HUES64 (cell line): ENCODE measurements around the gene ZHX3.
A peak's percentile ranks its signal among the peaks of the same experiment; 100 is the strongest.

ENCODE experiments used
- H3K27ac ChIP-seq: 2 replicates; pipeline ENCODE4 v1.7.0; 2013; ENCODE audit warnings: low read depth, low read length, inconsistent platforms
- H3K27me3 ChIP-seq: 2 replicates; pipeline ENCODE4 v1.6.1; 2013; ENCODE audit warnings: mild to moderate bottlenecking, low read length; ENCODE audit not compliant: insufficient read depth
- H3K36me3 ChIP-seq: 2 replicates; pipeline ENCODE4 v1.6.1; 2013; ENCODE audit warnings: mild to moderate bottlenecking, low read length; ENCODE audit not compliant: insufficient read depth
- H3K4me1 ChIP-seq: 2 replicates; pipeline ENCODE4 v1.6.1; 2013; ENCODE audit warnings: mild to moderate bottlenecking, low read length, moderate library complexity; ENCODE audit not compliant: insufficient read depth
- H3K4me3 ChIP-seq: 2 replicates; pipeline ENCODE4 v1.5.1; 2013; ENCODE audit warnings: mild to moderate bottlenecking, low read length, moderate library complexity
- H3K9ac ChIP-seq: 2 replicates; pipeline ENCODE4 v1.6.1; 2013; ENCODE audit warnings: mild to moderate bottlenecking, low read depth, low read length
- H3K9me3 ChIP-seq: 2 replicates; pipeline ENCODE4 v1.6.1; 2013; ENCODE audit warnings: low read depth, low read length; ENCODE audit not compliant: insufficient read depth
- WGBS: fragments of 150-250, 120-280 bp; methylation state at CpG from one replicate; pipeline ENCODE4 v1.1.7; 2013; ENCODE audit warnings: missing lambda C conversion rate; 5-methylcytosine and 5-hydroxymethylcytosine counted together

The ZHX3 gene

DNA sequence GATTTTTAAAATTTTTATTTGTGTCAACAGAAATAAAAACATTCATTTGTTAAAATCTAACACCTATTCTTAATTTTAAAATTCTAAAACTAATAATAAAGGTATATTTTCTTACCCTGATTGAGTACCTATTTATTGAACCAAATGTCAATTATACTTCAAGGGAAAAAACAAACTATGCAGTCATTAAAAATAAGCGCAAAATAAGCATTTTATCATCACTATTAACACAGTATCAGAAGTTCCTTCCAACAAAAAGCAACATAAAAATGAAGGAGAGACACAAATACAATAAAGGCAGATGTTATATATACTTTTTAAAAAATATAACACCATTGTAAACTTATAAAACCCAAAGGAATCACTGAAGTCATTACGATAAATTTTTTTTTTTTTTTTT, 52.7 kb downstream of the ZHX3 start:
- WGBS = 93% methylated on average over 2 of the region's 2 CpGs

DNA sequence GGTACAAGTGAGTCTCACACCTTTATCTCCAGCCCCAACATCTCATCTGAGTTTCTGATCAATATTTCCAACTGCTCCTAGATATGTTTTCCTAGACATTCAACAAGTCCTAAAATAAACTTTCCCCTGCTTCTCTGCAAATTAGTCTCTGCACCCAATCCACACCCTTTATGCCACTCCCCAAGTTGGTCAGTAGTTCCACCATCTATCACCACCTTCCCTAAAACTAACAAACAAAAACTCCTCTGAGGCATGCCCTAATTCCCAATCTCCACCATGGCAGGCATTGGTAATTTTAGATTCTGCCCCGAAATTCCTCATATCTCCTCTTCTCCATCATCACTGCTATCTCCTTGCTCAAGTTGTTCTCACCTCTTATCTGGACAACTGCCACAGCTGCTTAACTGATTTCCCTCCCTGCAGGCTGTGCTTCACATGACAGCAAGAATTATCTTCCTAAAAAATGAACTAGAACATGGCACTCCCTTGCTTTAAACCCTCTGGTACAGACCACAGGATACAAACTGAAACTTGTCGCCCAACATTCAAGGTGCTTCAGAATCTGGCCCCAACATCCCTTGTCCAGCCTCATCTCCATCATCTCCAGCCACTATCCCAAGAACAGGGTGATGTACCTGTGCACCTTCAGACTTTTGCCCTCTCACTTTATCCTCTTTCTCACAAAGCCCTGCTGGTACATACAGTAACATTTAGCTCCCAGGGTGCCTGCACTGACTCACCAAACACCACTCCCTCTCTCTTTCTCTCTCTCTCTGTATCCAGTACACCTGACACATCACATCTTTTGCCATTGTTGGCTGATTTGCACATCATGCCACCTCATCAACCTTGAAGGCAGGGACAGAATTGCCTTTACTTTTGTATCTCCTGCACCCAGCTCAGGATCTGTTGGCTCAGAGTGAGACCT, 55.5 kb downstream of the ZHX3 start:
- Histone ChIP-seq H3K4me3 (no peak overlapping the region), H3K9me3 (no peaks in the 10 kb centered on the region), H3K9ac (no peak overlapping the region), H3K27me3 (no peaks in the 10 kb centered on the region), H3K36me3 (no peaks in the 10 kb centered on the region), H3K27ac (no peak overlapping the region), H3K4me1 (no peaks in the 10 kb centered on the region)
- 87% methylated on average over 2 of the region's 2 CpGs for WGBS

More for the DNA sequence above, 52.7 kb downstream of the ZHX3 start:
- Histone ChIP-seq H3K36me3 (no peaks in the 10 kb centered on the region), H3K27me3 (no peaks in the 10 kb centered on the region), H3K4me3 (no peak overlapping the region), H3K4me1 (no peaks in the 10 kb centered on the region), H3K9ac (no peak overlapping the region), H3K27ac (no peak overlapping the region), H3K9me3 (no peaks in the 10 kb centered on the region)

DNA sequence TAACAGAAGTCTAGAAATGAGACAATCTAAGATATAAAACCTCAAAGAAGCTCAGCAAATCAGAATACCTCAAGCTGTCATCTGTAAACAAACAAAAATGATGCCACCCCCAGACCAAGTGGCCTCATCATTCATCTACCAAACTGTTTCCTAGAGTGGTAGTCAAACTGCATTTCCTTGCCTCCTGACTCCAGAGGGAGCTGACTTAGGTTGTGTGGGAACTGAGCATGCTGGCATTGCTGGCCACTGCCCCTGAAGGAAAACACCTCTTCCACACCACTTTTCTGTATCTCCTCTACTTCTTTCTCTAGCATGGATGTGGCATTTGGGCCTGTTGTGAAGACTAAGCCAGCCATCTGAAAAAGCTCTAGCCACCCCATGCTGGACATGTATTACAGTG, 56.3 kb downstream of the ZHX3 start:
- H3K4me1 ChIP-seq = no peaks in the 10 kb centered on the region

DNA sequence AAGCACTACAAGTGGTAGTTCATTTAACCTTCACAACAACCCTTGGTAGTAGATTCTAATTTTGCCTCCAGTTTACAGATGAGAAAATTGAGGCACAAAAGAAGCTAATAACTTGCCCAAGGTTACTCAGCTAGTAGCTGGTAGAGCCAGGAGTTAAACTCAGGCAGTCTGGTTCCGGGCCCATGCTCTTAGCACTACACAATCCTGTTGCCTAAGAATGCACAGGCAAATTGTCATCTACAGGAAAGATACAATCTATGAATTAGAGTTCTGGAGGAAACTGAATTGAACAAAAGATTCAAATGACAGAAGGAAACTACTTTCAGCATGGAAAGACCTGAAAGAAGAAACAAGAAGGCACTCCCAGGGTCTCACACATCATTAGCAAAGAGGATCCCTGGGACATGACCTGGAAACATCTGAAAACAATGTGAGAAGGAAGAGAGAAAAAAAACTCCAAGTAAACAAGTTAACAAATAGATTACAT, 56.8 kb downstream of the ZHX3 start:
- Histone ChIP-seq H3K27me3 (no peaks in the 10 kb centered on the region), H3K9me3 (no peaks in the 10 kb centered on the region), H3K27ac (no peak overlapping the region), H3K4me3 (no peak overlapping the region), H3K9ac (no peak overlapping the region), H3K4me1 (no peaks in the 10 kb centered on the region), H3K36me3 (no peaks in the 10 kb centered on the region)
- WGBS = 93% methylated on average over 1 of the region's 1 CpG

More for the DNA sequence above, 56.3 kb downstream of the ZHX3 start:
- Histone ChIP-seq H3K4me3 (no peak overlapping the region), H3K9me3 (no peaks in the 10 kb centered on the region), H3K27ac (no peak overlapping the region), H3K9ac (no peak overlapping the region), H3K27me3 (no peaks in the 10 kb centered on the region), H3K36me3 (no peaks in the 10 kb centered on the region)

DNA sequence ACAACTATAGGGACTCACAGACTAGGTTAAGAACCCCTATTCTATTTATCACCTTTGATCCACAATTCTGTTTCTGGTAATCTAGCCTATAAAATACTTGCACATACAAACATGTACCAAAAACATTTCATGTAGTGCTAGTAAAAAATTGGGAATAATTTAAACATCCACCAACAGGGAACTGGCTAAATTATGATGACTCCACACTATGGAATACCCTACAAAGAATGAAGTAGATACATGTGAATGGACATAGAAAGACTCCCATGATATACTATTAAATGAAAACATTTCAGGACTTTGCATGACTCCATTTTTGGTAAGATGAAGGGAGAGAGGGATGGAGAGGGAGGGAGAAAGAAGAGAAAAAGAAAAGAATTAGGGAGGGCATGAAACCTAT, 58.2 kb downstream of the ZHX3 start:
- Histone ChIP-seq H3K27me3 (no peaks in the 10 kb centered on the region), H3K4me1 (no peaks in the 10 kb centered on the region), H3K9me3 (no peaks in the 10 kb centered on the region), H3K36me3 (no peaks in the 10 kb centered on the region), H3K9ac (no peak overlapping the region), H3K27ac (no peak overlapping the region), H3K4me3 (no peak overlapping the region)

DNA sequence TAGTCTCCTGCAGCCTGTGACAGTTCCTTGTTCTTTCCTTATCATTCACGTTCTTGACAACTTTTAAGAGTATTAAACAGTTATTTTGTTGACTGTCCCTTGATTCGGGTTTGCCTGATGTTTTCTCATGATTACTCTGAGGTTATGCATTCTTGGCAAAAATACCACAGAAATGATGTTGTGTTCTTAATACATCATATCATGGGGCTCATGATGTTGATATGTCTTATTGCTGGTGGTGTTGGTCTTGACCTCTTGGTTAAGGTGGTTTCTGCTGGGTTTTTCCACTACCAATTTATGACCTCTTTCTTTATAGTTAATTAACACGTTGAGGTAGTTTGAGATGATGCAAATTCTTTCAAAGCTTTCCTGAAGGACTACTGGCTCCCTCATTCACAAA, 59.1 kb downstream of the ZHX3 start:
- H3K27ac ChIP-seq = no peak overlapping the region
- H3K27me3 ChIP-seq = no peaks in the 10 kb centered on the region
- 91% methylated on average over 3 of the region's 3 CpGs for WGBS
- no peak overlapping the region for H3K4me3 ChIP-seq
- H3K9ac ChIP-seq = no peak overlapping the region
- no peaks in the 10 kb centered on the region for H3K36me3 ChIP-seq
- no peaks in the 10 kb centered on the region for H3K9me3 ChIP-seq
- H3K4me1 ChIP-seq = no peaks in the 10 kb centered on the region

DNA sequence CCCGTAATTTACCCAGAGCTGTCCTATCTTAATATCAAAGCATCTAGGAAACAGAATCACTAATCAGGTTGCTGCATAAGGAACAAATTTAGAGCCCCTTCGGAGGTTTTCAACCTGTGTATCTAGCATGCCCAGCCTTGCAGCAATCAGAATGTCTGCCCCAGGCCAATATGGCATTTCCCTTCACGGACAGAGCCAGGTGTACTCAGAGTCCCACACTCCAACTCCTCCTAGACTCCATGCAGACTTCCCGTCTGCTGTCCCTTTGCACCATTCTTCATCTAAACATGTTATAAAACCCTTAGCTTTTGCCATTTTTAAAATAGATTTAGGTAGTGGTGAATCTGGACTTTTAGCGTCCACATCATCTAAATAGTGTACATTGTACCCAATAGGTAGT, 61.0 kb downstream of the ZHX3 start:
- Histone ChIP-seq H3K36me3 (no peaks in the 10 kb centered on the region), H3K27ac (no peak overlapping the region), H3K9ac (no peak overlapping the region), H3K4me3 (no peak overlapping the region), H3K27me3 (no peaks in the 10 kb centered on the region), H3K9me3 (no peaks in the 10 kb centered on the region), H3K4me1 (no peaks in the 10 kb centered on the region)
- 85% methylated on average over 5 of the region's 5 CpGs for WGBS

DNA sequence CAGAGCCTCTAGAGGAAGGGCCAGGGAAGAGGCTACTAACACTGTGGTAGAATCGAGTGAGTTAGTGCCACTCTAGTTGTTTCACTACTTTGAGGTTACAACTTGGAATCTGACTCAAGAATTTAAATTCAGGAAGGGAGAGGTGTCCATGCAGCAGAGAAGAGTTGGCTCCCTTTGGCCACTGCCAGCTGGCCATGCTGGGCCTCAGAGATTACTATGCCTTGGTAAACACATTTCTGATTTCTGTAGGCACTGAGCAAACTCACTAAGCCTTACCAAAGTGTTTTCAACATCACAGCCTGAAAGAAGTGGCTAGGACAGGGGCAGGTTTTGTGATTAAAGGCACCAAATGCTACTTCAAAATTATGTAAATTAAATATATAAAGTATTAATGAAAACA, 61.9 kb downstream of the ZHX3 start:
- no peak overlapping the region for H3K9ac ChIP-seq
- H3K27me3 ChIP-seq = no peaks in the 10 kb centered on the region
- no peak overlapping the region for H3K27ac ChIP-seq
- 83% methylated on average over 1 of the region's 1 CpG for WGBS
- no peak overlapping the region for H3K4me3 ChIP-seq
- H3K36me3 ChIP-seq = no peaks in the 10 kb centered on the region
- no peaks in the 10 kb centered on the region for H3K4me1 ChIP-seq
- no peaks in the 10 kb centered on the region for H3K9me3 ChIP-seq

DNA sequence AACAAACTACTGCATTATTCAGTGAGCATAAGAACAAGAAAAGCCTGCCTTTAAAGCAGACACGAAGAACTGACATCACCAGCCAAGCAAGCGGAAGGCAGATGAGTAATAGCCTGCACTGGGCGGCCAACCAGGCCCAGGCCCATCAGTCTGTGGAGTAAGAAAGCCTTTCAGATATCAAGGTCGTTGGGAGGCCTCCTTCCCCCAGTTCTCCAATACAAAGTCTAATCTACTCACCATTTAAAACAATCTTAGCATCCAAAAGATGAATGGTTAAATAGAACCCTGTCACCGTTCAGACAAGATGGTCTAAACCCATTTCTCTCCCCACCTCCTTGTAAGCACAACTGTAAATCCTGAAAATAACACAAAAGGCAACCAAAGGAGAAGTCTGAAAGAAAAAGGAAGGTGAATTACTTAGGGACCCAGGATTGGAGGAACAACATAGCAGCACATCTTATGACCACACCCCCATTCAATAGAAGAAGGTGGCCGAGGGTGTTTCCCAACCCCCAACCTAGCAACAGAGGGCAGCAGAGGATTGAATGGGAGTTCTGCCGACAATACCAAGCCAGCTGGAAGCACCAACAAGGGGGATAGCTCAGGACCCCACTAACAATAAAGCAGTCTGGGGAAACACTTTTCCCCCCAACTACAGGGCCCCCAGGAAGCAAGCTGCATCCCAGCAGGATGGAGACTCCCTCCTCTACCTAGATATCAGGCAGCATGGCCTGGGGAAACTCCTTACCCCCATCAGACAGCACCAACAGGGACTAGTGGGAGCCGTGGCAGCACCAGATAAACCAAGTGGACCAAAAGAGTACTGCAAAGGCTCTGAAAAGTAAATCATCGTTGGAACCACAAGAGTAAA, 67.9 kb downstream of the ZHX3 start:
- Histone ChIP-seq H3K27me3 (peaks cover 19% of the 10 kb centered on the region; the same call in 1 of the 2 replicates), H3K4me1 (peaks cover 10% of the 10 kb centered on the region; the same call in 1 of the 2 replicates), H3K36me3 (no peaks in the 10 kb centered on the region), H3K27ac (no peak overlapping the region), H3K9ac (no peak overlapping the region), H3K9me3 (no peaks in the 10 kb centered on the region), H3K4me3 (peak overlapping the region; percentile 9; the same call in 1 of the 2 replicates)
- WGBS = 47% methylated on average over 9 of the region's 9 CpGs

DNA sequence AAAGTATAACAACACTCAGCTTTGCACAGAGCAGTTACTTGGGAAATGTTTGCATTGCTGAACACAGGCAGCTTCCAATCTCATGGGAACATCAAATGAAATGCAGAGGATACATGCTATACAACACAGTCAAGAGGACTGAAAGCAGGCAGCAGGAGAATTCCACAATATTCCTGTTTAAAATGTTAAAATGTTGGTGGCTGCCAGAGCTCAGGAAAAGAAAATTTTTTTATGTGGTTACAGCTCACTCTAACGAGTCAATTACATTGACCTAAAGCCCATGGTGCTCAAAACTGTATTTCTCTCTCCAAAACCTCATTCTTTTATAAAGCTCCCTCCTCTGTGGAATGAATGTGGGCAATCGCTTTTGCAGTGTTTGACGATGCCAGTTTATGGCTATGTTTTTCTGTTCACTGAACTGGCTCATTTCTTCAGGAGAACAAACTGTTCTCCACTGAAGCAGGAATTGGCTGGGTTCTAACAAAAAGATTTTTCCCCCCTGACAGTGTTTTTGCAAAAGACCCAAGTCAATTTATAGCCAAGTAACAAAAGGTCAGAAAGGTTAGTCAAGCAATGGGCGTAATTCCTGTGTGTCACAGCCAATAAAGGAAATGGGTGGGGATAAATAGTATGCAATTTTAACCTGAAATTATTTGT, 69.0 kb downstream of the ZHX3 start:
- Histone ChIP-seq H3K36me3 (no peaks in the 10 kb centered on the region), H3K27ac (no peak overlapping the region), H3K9me3 (no peaks in the 10 kb centered on the region), H3K4me3 (no peak overlapping the region), H3K4me1 (peaks cover 10% of the 10 kb centered on the region; the same call in 1 of the 2 replicates), H3K27me3 (peaks cover 30% of the 10 kb centered on the region; the same call in 1 of the 2 replicates), H3K9ac (no peak overlapping the region)
- WGBS = 96% methylated on average over 4 of the region's 4 CpGs
